ENCODE results near the gene RNGTT.
"Not testable (repeated sequence)": the region's sequence is repeated elsewhere in the genome, so short reads cannot be mapped to it uniquely, and the experiment has no call there.

The RNGTT gene

DNA sequence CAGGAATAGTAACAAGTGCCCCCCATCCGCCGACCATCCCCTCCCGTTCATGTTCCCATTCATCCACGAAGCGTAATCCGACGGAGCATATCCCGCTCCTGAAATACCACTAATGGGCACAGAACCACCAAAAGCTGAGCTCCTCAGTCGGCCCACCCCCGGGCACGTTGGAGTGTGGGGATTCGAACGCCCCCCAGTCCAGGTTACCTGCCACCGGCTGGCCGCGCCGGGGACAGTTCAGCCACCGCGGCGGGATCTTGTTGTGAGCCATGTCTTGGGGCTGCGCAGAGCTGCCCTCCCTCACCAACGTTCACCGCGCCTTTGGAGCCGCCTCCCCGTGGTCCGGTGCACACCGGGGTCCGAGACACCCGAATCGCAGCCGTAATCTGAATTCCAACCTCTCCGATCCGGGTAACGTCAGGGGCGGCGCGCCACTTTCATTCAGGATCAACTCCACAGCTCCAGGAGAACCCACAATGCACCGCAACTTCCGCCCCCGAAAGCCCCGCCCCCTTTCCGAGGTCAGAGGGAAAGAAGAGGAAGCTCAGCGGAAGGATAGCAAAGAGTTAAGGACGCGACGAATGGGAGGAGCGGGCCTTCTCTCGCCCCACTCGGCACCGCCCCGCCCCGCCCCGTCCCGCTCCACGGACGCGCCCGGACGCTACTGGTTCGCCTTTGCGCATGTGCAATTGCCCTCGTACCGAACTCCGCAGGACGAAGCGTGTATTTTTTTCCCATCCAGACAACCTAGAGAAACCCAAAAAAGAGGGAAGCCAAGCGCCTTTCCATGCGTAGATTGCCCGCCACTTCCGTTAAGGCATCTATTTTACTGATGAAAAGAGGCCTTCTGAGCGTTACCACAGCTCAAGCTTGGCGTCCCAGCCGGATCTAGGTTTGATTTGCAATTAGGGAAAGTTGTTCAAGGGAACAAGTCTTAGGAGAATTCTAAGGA is at the start of gene RNGTT:
TSS of gene RNGTT (minus strand) at position 480 of the 952 bp plus-strand sequence. CDS start at position 271, 209 bp downstream.
- DNase-seq: peak; percentile 98

DNA sequence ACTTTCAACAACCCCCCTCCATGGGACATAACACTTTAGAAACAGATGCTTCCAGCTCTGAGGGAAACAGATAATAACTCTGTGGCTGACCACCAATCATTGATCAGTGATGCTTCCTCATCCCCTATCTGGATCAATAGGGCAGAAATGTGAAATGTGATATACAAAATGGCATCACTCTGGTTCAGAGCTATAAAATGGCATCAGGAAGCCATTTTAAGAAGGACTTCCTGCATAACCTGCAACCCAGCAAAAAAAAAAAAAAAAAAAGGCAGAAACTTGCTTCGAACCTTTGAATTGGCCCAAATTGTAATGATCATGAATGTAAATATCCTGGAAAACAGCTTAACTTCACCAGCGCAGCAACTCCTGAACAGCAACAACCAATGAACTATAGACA is 48.0 kb upstream of the RNGTT start:
- no peak for DNase-seq

DNA sequence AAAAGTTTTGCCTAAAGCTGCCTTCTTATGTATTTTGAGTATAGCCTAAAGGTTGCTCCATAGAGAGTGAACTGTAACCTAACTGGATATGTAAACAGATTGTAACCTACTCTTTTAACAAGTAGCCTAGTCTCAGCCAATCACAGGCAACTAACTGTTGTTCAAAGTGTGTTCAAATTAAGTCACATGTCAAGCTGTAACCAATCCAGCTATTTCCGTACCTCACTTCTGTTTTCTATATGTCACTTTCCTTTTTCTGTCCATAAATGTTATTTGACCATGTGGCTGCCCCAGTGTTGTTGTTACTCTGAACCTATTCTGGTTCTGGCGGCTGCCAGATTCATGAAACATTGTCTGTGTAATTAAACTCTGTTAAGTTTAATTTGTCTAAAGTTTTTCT is 47.4 kb upstream of the RNGTT start:
- no peak for DNase-seq

DNA sequence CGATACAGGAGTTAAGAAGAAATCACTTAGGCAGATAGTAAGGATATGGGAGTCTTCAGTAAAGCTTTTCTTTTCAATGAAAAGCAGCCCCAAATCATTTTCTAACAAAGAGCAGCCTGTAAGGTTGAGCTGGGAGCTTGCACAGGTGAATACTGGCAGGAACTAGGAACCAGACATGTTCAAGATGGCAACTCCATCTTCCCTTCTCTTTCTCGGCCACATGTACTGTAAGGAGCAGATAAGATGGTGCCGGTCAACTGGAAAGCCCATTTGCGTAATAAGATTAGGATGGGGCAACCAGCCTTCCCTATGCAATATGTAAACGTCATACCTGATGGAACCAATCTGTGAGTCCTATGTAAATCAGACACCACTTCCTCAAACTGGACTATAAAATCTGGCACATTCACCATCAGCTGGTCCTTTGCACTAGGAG is 46.2 kb upstream of the RNGTT start:
- DNase-seq: no peak

DNA sequence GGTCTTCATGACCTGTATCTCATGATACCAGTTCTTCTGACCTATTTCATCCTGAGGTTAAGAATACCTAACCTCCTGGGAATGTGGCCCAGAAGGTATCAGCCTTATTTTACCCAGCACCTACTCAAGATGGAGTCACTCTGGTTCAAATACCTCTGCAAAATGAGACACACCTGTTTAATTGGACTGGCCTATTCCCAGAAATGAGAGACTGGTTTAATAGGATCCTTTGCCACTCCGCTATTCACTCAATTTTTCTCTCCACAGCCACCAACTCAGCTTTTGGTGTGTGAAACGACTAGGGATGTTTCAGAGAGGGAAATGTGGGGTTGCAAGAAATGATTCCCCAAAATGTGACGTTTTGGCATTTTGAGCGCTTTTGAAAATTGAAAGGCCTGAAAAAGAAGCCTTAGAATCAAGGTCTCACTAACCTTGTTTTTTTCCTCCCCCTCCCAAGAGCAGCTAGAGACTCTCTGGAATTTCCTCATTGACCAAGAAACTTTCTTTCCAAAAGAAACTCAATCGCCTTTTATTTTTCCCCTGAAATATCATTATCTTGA is 45.5 kb upstream of the RNGTT start:
- DNase-seq: no peak

DNA sequence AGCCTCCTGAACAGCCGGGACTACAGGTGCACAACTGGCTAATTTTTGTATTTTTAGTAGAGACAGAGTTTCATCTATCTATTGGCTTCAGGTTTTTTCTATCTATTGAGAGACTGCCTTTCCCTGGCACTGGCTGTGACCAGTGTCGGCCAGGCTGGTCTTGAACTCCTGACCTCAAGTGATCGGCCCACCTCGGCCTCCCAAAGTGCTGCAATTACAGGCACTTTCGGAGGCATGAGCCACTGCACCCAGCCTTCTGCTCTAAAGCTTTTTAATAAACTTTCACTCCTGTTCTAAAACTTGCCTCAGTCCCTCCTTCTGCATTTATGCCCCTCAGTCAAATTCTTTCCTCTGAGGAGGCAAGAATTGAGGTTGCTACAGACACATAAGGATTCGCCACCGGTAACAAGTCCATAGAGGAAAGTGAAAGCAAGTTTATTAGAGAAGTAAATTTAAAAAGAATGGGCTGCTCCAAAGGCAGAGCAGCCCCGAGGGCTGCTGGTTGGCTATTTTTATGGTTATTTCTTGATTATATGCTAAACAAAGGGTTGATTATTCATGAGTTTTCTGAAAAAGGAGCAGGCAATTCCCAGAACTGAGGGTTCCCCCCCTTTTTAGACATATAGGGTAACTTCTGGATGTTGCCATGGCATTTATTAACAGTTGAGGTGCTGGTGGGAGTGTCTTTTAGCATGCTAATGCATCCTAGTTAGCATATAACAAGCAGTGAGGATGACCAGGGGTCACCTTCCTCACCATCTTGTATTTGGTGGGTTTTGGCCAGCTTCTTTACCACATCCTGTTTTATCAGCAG is 44.8 kb upstream of the RNGTT start:
- DNase-seq: no peak

DNA sequence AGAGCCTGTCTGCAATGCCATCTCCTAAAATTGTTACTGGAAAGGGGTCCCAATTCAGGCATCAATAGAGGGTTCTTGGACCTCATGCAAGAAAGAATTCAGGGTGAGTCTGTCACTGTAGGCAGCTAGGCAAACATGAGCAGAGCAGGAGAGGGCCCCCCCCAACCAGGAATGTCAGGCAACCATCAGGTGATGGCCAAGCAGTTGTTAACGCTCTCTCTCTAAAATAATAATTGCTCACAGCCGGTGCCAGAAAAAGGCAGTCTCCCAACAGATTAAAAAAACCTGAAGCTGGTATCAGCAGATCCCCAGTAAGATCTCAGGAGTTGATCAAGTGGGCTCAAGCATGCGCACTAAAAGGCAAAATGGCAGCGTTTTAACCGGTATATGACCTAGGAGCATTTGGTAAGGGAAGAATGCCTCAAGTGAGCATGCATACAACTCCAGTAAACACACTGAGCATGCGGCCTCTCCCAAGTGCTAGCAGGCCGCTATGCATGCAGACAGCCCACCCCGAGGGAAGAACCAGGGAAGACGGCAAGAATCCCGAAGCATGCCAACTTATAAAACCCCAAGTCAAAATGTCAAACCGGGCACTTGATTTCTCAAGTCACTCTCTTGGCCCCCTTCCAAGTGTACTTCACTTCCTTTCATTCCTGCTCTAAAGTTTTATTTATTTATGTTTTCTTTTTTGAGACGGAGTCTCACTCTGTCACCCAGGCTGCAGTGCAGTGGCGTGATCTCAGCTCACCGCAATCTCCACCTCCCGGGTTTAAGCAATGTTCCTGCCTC is 44.0 kb upstream of the RNGTT start:
- no peak for DNase-seq

DNA sequence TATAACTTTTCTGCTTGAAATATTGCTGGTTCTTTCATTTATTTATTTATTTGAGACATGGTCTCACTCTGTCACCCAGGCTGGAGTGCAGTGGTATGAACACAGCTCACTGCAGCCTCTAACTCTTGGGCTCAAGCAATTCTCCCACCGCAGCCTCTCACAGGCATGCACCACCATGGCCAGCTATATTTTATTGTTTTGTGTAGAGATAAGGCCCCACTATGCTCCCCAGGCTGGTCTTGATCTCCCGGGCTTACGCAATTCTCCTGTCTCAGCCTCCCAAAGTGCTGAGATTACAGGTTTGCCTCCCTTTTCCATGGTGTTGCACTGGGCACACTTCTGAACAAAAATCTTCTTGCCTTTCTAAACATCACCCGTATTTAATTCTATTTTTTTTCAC is 39.1 kb upstream of the RNGTT start:
- no peak for DNase-seq

DNA sequence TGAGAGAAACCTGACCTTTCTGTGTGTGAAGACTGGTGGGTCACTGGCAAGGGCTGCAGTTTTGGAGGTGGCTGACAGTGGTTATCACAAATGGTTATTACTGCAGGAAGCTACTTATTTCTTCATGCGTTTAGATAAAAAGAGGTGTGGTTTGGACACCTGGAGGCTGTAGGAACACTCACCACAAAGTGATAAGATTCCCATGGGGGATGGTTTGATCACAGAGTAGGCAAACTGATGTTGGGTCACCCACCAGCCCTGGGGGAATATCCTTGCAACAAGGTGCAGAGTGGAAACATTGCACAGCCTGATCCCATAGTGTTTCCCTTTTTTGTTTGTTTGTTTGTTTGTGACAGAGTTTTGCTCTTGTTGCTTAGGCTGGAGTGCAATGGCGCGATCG is 33.9 kb upstream of the RNGTT start:
- no peak for DNase-seq

DNA sequence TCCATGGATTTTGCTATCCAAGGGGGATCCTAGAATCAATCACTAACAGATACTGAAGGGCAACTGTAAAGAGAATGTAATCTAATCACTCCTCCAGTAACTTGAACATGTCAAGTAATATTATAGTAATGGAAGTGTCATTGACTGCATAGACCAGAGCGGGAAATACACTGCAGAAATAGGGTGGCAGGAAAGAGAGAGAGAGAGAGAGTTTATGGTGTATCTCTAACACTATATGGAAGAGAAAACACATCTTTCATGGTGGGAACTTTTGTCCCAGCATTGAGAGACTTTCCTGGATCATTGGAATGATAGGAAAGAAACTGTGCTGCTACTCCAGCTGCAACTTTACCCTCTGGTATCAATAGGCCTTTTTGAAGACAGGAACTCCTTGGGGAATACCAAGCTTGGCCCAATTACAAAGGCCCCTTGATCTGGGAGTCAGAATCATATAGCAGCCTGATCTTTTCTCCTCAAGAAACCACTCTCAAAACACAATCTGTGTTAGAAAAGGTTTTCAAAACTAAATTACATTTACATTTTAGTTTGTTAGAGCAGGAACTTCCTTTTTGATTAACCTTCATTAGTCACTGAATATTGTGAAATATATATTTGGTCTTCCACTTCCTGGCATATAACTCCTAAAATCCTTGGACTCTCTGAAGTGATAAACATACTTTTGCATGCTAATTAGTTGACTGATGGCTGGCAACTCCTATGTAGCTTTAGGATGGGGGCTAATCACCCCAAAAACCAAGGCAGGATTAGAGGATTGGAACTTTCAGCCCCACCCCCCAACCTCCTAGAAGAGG is 29.5 kb upstream of the RNGTT start:
- no peak for DNase-seq

DNA sequence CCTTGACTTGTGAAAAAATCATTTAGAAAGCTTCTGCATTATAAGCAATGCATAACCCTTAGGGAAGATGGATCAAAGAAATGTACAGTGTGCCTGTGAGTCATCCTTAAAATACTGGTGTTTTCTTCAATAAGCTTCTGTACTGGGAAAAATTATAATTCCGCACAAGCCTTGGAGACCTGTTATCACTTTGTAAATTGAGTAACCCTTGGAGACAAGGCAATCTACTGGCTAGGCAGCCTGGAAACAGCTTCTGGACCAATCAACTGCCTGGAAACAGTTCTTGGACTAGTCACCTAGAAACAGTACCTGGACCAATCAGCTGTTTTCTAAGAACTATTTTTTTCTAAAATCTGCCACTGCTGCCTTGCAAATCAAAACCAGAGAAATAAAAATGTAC is 25.8 kb upstream of the RNGTT start:
- DNase-seq: no peak

DNA sequence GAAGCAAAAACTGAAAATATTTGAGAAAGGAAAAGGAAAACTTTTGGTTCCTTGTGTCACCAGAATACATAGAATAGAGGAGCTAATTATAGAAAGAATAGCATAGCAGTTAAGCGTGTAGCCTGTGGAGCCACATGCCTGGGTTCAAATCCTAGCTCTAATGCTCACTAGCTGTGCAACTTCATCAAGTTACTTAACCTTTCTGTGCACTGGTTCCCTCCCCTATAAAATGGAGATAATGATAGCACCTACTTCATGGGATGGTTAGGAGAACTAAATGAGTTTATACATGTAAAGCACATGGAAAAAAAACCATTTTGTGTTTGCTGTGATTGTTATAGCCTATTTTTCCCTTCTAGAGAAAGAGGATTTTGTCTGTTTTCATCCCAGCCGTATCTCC is 24.5 kb upstream of the RNGTT start:
- no peak for DNase-seq

DNA sequence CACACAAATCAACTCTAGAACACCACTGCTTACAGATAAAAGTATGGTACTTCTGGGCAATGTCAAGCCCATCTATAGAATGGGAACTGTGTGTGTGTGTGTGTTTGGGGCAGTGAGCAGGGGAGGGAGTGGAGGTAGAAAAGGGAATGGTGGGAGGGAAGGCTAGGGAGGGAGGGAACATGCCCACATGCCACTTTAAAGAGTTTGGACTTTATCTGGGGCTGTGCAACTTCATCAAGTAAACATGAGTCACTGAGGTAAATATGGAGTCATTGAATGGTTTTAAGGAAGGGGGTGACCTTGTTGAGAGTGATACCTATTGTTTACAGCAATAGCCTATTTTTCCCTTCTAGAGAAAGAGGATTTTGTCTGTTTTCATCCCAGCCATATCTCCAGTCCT is 22.5 kb upstream of the RNGTT start:
- no peak for DNase-seq

DNA sequence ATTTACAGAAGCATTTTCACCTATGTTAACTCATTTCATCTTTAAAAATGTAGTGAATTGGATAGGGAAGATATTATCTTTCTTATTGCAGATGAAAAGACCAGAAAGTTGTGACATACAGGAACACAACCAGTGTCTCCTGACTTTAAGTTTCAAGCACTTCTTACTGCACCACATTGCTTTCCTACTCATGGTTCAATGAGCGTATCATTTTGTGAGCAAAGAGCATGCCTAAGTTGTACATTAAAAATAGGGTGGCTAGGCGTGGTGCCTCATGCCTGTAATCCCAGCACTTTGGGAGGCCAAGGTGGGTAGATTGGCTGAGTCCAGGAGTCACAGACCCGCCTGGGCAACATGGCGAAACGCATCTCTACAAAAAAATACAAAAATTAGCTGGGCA is 21.2 kb upstream of the RNGTT start:
- no peak for DNase-seq

DNA sequence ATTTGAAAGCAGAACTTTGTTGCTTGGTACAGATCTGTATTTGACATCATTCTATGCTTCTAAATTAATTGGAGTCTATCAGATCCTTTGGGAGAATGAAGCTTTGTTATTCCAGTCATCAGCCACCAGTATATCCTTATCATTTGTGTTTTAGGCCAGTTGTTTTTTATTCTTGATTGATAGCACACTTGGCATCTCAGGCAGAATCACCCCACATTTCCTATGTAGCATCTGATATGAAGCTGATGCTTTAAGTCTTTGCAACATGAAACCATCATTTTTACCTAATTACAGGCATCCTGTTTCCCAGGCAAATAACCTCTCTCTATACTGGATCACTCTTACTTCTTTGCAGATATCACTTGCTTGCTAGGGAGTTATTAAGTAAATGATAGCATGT is 20.7 kb upstream of the RNGTT start:
- no peak for DNase-seq

DNA sequence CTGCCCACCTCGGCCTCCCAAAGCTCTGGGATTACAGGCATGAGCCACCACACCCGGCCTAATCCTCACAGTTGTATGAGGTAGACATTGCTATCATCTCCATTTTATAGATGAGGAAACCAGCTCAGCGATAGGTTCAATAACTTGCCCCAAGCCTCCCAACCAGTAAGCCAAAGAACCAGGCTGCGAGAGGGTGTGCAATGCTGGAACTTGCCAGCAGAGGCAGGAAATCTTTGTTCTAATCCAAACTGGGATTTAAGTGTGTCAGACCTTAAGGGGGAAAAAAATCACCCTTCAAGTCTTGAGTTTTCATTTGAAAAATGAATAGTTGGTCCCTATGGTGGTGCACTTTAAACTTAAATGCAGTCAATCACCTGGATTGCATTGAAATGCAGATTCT is 20.1 kb upstream of the RNGTT start:
- DNase-seq: no peak

DNA sequence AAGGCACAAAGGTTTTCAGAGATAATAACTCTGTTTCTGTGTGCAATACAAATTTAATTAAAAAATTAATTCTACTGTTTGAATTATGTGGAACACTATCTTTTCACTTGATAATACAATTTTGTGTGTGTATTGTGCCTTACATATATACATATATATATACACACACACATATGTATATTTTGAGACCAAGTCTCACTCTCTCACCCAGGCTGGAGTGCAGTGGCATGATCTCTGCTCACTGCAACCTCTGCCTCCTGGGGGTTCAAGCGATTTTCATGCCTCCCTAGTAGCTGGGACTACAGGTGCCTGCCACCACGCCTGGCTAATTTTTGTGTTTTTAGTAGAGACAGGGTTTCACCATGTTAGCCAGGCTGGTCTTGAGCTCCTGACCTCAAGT is 19.7 kb upstream of the RNGTT start:
- DNase-seq: not testable (repeated sequence)

DNA sequence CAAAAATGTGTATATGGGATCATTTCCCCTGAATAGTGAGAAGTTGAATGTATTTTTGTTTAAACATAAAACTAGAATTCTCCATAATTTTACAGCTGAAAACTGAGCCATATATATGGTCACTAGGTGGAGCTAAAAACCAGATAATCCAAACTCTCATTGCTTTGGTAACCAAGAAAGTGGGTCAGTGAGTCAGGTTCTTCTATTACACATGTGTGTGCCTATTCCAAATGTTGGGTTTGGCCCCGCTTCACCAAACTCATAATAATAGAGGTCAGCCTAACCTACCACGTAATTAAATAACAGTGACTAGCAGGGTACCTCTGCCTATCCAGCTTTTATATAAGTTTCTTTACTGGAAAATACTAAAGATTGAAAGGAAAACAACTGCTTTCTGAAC is 19.3 kb upstream of the RNGTT start:
- peak; percentile 66 for DNase-seq

DNA sequence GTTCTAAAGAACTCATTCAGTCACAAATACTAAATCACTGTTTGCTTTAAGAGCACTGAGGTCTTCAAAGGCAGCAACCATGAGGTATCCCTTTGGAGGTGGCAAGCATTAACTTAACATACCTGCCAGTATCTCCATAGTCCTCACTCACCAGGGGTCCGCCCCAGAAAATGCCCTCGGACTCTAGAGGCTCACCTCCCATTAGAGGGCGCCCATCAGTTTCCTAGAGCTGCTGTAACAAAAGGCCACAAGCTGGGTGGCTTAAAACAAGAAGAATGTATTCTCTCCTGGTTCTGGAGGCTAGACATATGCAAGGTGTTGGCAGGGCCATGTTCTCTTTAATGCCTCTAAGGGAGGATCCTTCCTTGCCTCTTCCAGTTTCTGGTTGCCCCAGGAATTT is 12.0 kb upstream of the RNGTT start:
- no peak for DNase-seq

DNA sequence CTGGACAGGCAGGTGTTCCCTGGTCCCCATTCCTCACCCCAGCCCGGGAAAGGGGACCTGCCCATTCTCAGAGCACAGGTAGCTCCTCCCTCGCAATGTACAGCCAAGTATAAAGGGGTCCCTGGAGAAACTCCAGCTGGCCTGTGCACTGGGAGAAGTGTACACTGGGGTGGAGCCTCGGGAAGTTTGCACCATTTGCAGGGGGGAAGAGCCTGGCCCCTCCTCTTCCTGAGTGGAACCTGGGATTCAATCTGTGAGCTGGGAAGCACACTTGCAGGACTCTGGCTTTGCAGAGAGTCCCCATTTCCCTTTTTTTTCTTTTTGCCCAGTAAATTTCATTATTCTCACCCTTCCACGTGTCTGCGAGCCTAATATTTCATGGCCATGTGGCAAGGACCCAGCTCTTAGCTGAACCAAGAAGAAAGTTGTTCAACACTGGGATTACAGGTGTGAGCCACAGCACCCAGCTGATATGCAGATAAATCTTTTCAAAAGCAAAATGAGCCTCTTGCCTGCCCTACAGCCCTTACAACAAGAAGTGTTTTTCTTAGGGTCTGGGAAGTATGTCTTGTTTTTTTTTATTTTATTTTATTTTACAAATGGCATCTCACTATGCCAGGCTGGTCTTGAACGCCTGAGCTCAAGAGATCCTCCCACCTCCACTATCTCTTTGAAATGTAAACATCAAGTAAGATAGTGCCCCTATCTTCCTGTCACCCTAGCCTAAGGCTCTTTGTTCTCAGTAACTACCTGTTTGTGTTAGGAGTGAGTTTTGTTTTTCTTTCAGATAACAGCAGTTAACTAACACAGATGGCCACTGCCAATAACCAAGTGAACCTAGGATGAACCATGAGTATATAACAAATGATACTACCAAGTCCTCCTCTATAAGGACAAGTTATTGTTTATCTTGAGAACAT is 9.3 kb upstream of the RNGTT start:
- DNase-seq: no peak

DNA sequence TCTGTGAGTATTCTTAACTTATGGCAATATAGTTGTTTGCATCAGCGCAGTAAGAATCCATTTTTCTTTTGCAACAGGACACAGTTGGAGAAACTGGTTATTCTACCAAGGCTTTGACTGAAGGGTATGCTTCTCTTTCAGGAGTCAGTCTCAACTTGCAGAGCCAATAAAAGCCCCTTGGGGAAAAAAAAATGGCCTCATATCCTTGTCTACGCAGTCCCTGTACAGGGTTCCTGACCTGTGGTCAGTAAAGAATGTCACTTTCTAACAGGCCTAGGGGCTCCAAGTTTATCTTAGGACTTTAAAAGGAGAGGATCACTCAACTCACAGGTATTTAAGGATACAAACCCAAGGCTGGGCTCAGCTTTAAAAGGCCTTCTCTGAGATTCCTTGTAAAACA is 6.9 kb upstream of the RNGTT start:
- DNase-seq: no peak

Data from activated CD4-positive, alpha-beta T cell treated with anti-CD3 and anti-CD28 coated beads, Interleukin-2, Interleukin-6, amounts not matched to agents 100 ng/mL and 50 ng/mL, durations not matched to agents 16 hours and 8 hours (primary cell).